Measurements from ENCODE around the gene KCNIP4. TPM values are rescaled to one million over a fixed set of nuclear protein-coding genes. Genes with fewer than 3 reads are reported as not detected.

Gene KCNIP4
- total RNA-seq, 1 donor = not detected

DNA sequence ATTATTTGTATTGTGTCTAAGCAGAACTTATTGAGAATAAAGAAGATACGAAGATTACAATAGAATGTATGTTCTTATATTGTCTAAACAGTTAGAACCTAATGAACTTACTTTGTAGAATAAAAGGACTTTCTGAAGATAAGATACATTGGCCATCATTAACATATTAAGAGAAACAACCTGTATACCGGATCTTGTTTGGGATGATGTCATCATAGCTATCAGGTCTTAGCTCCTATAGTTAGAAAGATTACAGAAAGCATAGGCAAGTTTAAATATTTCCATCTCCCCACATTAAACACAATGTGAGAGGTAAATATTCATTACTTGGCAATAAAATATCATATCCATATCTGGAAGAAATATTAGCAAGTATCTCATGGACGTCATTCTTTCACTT is 966.0 kb downstream of the KCNIP4 start:
- H3K4me2 ChIP-seq (ENCODE audit: insufficient read depth, low read length) = no peak overlapping the region
- no peak for DNase-seq (ENCODE audit: insufficient read length, low spot score, missing footprints)
- H3K36me3 ChIP-seq (ENCODE audit: insufficient read depth, low read length) = no peaks in the 10 kb centered on the region
- no peak overlapping the region for H3K27ac ChIP-seq (ENCODE audit: low read depth, low read length)
- no peak overlapping the region for H2AFZ ChIP-seq (ENCODE audit: low read length)
- peaks cover 5% of the 10 kb centered on the region for H3K9me3 ChIP-seq (ENCODE audit: low read depth, low read length)
- H3K4me1 ChIP-seq (ENCODE audit: insufficient read depth, low read length) = no peaks in the 10 kb centered on the region
- no peaks in the 10 kb centered on the region for H3K27me3 ChIP-seq (ENCODE audit: insufficient read depth, low read length)
- no peaks in the 10 kb centered on the region for H4K20me1 ChIP-seq (ENCODE audit: insufficient read depth, low read length)
- TF ChIP-seq, protein P1, sequence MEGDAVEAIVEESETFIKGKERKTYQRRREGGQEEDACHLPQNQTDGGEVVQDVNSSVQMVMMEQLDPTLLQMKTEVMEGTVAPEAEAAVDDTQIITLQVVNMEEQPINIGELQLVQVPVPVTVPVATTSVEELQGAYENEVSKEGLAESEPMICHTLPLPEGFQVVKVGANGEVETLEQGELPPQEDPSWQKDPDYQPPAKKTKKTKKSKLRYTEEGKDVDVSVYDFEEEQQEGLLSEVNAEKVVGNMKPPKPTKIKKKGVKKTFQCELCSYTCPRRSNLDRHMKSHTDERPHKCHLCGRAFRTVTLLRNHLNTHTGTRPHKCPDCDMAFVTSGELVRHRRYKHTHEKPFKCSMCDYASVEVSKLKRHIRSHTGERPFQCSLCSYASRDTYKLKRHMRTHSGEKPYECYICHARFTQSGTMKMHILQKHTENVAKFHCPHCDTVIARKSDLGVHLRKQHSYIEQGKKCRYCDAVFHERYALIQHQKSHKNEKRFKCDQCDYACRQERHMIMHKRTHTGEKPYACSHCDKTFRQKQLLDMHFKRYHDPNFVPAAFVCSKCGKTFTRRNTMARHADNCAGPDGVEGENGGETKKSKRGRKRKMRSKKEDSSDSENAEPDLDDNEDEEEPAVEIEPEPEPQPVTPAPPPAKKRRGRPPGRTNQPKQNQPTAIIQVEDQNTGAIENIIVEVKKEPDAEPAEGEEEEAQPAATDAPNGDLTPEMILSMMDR (IDR thresholded peaks at IDR 0.05; ENCODE audit: extremely low read depth, low read depth, low read length) = no peak
- no peak overlapping the region for H3K4me3 ChIP-seq (ENCODE audit: insufficient read depth, low read length)
- H3K79me2 ChIP-seq (ENCODE audit: insufficient read depth, low read length) = no peaks in the 10 kb centered on the region

DNA sequence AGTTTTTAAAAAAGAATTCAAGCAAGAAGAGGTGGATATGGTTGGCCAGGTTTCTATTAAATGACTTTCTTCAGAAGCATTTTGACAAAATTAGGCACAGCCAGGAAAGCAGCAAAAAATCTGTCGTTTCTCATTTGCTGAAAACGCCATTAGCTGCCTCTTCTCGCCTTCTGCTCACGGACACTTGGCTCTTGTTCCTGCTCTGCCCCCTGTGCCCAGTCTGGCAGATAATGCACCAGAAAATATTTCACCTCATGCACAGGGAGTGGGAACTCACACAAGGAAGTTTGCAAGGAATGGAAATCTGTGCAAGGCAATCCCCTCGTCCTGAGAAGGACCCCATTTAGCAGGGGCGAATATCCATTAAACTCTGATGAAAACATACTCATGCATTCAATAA is 988.3 kb downstream of the KCNIP4 start:
- TF ChIP-seq, protein P1 (IDR thresholded peaks at IDR 0.05; ENCODE audit: extremely low read depth, low read depth, low read length) = no peak
- H3K36me3 ChIP-seq (ENCODE audit: insufficient read depth, low read length) = no peaks in the 10 kb centered on the region
- no peaks in the 10 kb centered on the region for H3K79me2 ChIP-seq (ENCODE audit: insufficient read depth, low read length)
- H3K4me2 ChIP-seq (ENCODE audit: insufficient read depth, low read length) = no peak overlapping the region
- H3K4me3 ChIP-seq (ENCODE audit: insufficient read depth, low read length) = no peak overlapping the region
- H3K9me3 ChIP-seq (ENCODE audit: low read depth, low read length) = peaks cover 4% of the 10 kb centered on the region
- no peaks in the 10 kb centered on the region for H4K20me1 ChIP-seq (ENCODE audit: insufficient read depth, low read length)
- no peak overlapping the region for H2AFZ ChIP-seq (ENCODE audit: low read length)
- DNase-seq (ENCODE audit: insufficient read length, low spot score, missing footprints) = no peak
- H3K4me1 ChIP-seq (ENCODE audit: insufficient read depth, low read length) = no peaks in the 10 kb centered on the region
- no peaks in the 10 kb centered on the region for H3K27me3 ChIP-seq (ENCODE audit: insufficient read depth, low read length)
- H3K27ac ChIP-seq (ENCODE audit: low read depth, low read length) = no peak overlapping the region

DNA sequence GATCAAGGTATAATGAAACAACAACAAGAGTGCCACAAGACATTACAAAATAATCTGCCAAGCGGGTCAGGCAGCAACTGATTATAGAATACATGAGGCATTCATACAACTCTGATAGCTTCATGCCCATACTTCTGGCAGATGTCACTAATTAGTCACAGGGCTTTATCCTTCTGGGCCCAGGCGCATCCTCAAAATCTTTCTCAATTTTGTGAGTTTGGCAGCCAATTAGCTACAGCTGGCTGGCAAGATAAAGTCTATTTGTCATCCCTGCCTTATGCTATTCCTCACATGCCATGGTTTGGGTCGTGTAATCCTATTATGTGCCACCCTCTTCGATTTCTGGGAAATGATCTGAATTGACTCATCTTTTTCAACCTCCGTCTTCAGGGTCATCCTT is 994.0 kb downstream of the KCNIP4 start:
- Histone ChIP-seq H4K20me1 (ENCODE audit: insufficient read depth, low read length) (no peaks in the 10 kb centered on the region), H3K27me3 (ENCODE audit: insufficient read depth, low read length) (no peaks in the 10 kb centered on the region), H3K9me3 (ENCODE audit: low read depth, low read length) (peaks cover 3% of the 10 kb centered on the region), H3K79me2 (ENCODE audit: insufficient read depth, low read length) (no peaks in the 10 kb centered on the region), H3K36me3 (ENCODE audit: insufficient read depth, low read length) (no peaks in the 10 kb centered on the region), H2AFZ (ENCODE audit: low read length) (no peak overlapping the region), H3K4me1 (ENCODE audit: insufficient read depth, low read length) (no peaks in the 10 kb centered on the region), H3K4me3 (ENCODE audit: insufficient read depth, low read length) (no peak overlapping the region), H3K27ac (ENCODE audit: low read depth, low read length) (no peak overlapping the region), H3K4me2 (ENCODE audit: insufficient read depth, low read length) (no peak overlapping the region)
- no peak for DNase-seq (ENCODE audit: insufficient read length, low spot score, missing footprints)
- TF ChIP-seq, protein P1 (IDR thresholded peaks at IDR 0.05; ENCODE audit: extremely low read depth, low read depth, low read length) = no peak

DNA sequence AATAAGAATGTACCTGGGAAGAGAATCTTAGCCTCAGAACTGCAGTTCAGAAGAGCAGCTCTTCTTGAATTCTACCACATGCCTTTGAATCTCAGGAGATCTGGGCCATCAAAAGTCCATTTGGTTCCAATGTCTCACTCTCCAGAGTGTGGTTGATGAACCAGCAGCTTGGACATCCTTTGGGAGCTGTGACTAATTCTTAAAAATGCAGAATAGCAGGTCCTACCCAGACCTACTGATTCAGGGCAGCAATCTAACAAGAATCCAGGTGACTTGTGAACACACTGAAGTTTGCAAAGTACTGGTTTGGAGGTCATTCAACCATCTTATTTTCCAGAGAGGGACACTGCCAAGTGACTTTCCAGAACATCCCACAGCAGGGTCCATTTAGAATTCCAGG is 1003.6 kb downstream of the KCNIP4 start:
- TF ChIP-seq, protein P1 (IDR thresholded peaks at IDR 0.05; ENCODE audit: extremely low read depth, low read depth, low read length) = no peak
- H4K20me1 ChIP-seq (ENCODE audit: insufficient read depth, low read length) = no peaks in the 10 kb centered on the region
- H3K27me3 ChIP-seq (ENCODE audit: insufficient read depth, low read length) = no peaks in the 10 kb centered on the region
- no peaks in the 10 kb centered on the region for H3K4me1 ChIP-seq (ENCODE audit: insufficient read depth, low read length)
- H3K4me2 ChIP-seq (ENCODE audit: insufficient read depth, low read length) = no peak overlapping the region
- no peaks in the 10 kb centered on the region for H3K79me2 ChIP-seq (ENCODE audit: insufficient read depth, low read length)
- H3K4me3 ChIP-seq (ENCODE audit: insufficient read depth, low read length) = no peak overlapping the region
- H3K9me3 ChIP-seq (ENCODE audit: low read depth, low read length) = peaks cover 1% of the 10 kb centered on the region
- H3K36me3 ChIP-seq (ENCODE audit: insufficient read depth, low read length) = no peaks in the 10 kb centered on the region
- no peak for DNase-seq (ENCODE audit: insufficient read length, low spot score, missing footprints)
- no peak overlapping the region for H3K27ac ChIP-seq (ENCODE audit: low read depth, low read length)
- no peak overlapping the region for H2AFZ ChIP-seq (ENCODE audit: low read length)
